ENCODE data around the gene SIK3.

The SIK3 gene

DNA sequence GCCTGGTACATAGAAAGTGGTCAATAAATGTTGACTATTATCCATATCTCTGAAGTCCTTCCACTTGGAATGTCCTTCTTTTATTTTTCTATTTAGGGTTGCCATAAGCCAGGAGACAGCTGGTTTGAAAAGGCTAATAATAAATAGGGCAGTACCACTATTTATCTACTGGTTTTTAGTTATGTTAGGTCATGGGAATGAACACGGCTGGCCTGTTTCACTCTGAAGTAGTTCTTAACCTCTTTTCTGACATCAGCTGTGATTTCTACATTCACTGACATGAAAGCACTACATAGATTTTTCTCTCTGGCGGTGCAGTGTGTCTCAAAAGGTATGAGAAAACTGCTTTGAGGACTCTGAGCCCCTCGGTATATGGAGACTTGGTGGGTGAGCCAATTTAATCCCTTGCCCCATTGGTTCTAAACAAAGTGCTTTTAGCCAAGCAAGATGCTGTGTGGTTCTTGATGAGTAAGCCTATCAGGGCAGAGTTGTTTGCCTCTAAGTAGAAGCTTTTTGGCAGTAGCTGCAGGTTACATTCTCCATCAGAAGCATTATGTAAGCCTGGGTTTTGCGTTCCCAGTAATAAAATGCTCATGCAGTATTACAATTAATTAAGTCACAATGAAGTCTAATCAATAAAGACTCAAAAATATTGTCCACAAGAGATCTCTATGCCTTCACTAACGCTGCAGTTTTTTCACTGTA, 212.1 kb downstream of the SIK3 start:
- no peak for DNase-seq

DNA sequence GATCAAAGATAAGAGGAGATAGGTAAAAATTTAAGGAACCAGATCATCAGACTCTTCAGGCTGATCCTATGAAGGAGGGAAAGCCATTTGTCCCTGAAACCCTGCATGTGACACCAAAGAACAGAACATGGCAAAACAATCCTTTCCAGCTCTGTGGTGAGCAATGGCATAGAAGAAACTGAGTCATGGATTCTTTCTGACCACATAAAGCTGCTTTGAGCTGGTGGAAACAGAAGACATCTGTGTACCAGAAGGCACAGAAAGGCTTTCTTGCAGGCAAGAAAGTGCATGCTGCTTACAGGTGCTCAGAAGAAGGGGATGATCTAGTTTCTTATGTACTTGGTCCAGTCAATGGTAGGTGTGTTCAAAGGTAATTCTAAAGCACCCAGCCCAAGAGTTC, 215.8 kb downstream of the SIK3 start:
- DNase-seq: no peak

DNA sequence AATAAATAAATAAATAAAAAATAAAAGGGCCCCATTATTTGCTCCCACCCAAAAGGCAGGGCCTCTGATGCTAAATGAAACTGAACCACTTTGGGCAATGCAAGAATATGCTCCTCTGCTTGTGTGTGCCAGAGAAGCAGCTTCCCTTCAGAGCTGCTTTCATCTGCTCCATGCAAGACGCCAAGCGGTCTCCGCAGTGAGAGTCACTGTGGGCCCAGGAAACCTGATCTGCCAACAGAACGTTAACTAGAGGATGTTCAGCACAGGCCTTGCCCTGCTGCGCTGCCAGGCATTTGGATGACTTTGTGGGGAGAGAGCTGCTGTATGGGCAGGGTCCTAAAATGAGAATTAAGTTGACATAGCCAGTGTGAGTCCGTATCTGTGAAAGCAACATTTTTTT, 217.1 kb downstream of the SIK3 start:
- no peak for DNase-seq

DNA sequence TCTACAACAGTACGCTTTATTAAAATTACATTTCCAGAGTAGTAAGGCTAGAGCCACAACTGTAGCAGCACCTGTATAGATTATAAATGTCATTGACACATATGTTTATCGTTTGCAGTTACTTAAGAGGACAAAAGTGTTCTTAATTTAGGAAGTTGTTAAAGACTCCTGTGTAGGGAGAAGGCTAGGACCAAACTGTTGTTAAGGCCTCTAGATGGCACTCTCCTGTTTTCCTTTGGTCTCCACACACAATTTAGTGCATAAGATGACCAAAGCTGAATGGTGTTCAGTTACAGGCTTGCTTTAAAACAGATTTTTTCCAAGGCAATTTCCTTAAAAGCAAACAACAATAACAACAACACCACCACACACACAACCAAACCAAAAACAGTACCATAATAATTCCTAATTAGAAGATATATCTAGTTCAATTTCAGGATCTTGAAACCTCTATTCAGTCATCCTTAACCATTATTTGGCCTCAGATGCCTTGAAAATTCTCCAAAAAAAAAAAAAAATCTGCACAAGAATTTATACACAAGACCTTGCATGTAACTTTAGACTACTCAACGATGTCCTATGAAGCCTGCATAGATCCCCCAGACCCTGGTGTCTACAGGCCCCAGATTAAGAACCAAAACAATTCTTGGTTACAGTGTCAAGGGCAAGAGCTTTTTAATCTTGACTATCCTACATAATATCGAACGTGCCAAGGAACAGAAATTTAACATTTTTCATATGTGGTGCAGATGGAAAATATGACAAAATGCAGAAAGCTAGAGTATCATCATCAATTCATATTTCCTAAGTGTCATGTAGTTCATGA, 218.2 kb downstream of the SIK3 start:
- DNase-seq: peak; percentile 41

- no peak for DNase-seq
Measured at GRCh38 chr11:116876656-116877055, 221.6 kb downstream of the SIK3 start.

DNA sequence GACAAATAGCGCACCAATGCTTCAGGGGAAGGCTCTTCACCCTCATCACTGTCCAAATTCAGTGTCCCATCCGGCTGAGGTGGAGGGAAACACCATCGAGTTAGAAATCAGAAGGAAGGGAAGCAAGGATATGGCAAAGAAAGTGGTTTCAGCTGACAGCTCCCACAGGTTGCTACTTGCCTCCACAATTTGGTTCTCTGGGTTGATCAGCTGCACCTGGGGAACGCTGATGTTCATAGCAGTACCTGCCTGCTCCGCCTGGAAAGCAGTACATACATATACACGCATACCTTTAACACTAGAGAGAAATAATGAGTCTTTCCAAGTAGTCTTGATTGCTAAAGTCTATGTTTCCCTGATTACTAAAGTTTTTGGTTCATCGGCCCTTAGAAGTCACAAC, 223.0 kb downstream of the SIK3 start:
- DNase-seq: no peak

- DNase-seq: no peak
Measured at GRCh38 chr11:116874251-116874650, 224.0 kb downstream of the SIK3 start.

DNA sequence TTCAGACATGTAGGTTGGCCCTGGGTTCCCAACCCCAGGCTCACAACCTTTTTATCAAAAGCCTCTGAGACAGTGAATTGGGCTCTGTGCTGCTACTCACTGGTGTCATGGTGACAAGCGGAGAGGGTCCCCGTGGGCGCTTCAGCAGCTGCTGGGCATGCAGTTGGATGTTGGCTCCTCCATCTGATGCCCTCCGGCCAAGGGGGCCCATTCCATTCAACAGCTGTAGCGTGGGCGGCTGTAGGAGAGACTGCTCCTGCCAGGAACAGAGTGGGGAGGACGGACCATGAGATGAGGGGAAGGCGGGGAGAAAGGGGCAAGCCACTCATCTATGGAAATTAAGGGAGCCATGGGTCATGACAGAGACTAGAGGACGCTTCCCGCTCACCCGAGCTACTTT, 224.8 kb downstream of the SIK3 start:
- DNase-seq: no peak

DNA sequence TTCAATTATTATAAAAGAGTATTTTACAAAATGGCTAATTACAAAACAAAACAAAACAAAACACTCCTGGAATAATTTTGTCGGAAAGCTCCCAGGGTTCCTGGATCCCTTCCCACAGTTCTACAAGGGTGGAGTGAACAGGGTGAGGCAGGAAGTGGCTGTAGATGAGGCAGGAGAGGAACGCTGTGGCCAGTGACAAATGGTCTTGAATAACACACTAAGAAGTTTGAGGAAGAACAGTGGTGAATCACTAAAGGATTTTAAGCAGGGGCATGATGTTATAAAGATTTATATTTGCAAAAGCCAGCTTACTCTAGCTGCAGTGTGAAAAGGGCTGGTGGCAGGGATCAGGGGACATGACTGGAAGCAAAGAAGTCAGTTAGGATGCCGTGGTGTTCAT, 227.0 kb downstream of the SIK3 start:
- DNase-seq: no peak

- DNase-seq: no peak
Measured at GRCh38 chr11:116870054-116870453, 228.2 kb downstream of the SIK3 start.

GRCh38 chr11:116869610-116870009, 228.6 kb downstream of the SIK3 start:
- DNase-seq: no peak

DNA sequence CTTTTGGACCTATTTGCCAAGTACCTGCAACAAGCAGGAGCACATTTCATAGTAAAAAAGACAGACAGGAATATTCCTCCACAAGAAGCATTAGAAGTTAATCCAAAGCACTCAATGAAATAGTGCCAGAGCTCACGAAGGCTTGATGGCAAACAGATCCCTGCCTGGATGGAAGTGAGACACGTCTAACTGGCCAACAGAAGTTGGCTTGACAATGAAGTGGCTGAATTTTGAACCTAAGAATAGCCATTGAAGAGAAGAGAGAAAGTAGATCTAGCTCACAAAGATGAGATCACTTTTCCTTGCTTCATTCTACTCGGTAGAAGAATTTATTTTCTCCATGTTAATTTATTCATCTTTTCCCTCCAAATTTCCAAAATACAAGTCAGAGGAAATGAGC, 230.2 kb downstream of the SIK3 start:
- no peak for DNase-seq

DNA sequence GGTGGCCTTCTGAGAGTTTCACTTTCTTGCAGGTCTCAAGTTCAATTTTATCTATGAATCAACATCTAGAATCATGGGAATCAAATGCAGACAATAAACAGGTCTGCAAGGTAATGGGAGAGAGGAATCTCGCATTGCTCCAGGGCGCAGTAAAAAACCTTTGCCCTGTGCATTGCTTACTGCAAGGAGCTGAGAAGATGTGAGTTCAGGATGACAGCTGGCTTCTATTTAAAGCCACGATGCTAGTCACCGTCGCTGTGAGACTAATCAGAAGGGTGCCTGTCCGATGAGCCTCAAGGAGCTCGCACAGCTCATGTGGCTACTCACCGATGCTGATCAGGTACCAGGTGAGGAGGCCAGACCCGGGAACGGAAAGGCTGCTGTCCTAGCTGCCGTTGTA, 230.6 kb downstream of the SIK3 start:
- no peak for DNase-seq

- no peak for DNase-seq
Measured at GRCh38 chr11:116866804-116867455, 231.3 kb downstream of the SIK3 start.

GRCh38 chr11:116865696-116866095, 232.5 kb downstream of the SIK3 start:
- DNase-seq: no peak

GRCh38 chr11:116864531-116864930, 233.7 kb downstream of the SIK3 start:
- DNase-seq: no peak

GRCh38 chr11:116862951-116863350, 235.3 kb downstream of the SIK3 start:
- DNase-seq: no peak

GRCh38 chr11:116862185-116862584, 236.0 kb downstream of the SIK3 start:
- no peak for DNase-seq

DNA sequence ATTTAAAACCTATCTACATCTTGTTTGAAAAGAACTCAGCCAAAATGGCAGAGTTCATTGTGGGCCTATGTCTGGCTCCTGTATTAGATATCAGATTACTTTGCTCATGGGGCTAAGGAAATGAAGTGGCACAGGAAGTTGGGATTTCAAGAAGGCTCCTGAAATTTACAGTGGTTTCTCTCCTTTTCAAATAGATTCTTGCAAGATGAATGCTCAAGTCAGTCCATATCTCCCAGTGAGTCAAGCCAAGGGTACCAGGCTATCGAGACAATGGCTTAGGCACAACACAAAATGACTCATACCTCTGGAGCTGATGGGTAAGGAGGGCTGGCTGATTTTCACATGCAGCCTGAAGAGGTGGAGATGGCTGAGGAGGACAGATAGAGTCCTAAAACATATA, 236.7 kb downstream of the SIK3 start:
- no peak for DNase-seq

GRCh38 chr11:116860303-116860702, 237.9 kb downstream of the SIK3 start:
- no peak for DNase-seq

DNA sequence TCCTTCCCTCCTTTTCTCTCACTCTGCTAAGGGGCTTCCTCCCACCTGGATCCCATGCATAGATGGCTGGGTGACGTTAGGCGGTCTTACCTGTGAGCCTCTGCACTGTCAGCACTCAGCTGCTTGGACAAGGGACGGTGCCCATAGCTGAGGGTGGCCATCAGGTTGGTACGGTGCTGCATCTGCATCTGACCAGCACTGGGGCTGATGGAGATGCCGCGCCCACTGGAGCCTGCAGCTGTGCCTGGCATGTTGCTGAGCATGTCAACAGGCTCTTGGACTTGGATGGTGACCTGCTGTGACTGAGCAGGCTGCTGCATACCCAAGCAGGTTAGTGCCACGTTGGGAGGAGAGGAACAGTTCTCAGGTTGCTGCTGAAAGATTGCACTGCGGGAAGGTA, 239.1 kb downstream of the SIK3 start:
- no peak for DNase-seq

DNA sequence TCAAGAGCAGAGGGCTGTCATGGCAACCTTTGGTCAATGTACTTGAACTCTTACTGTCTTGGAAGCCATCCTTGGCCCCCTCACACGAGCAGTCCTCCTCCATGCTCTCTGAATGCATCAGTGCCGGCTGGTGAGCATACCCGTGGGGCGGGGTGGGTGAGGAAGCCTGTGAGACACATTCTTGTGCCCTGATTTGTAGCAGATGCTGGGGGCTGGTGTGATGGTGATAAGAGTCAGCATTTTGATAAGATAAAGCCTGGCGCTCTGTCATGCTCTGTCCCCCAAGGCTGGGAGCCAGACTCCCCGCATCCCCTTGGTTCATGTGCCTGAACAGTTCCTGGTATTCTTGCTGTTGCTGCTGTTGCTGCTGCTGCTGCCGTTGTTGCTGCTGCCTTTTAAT, 240.3 kb downstream of the SIK3 start:
- DNase-seq: no peak

DNA sequence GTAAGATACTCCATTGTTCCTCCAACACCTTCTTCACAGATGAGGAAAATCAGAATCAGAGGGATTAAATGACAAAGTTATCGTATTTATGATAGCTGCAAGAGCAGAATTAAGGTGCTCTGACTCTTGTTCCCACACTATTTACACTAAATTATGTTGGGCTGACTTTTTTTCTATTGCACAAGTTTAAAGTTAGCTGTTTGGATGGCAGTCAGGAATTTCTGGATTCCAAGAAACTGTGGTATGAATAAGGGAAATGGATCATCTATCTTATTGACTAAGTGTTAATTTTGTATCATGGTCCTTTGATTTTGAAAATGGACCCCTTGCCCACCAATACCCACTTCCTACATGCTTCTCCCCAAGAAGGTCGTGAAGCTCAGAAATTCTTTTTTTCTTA, 240.9 kb downstream of the SIK3 start:
- DNase-seq: no peak

- DNase-seq: no peak
Measured at GRCh38 chr11:116856423-116856822, 241.8 kb downstream of the SIK3 start.

All from retina (tissue), 1 donor.